ENCODE measurements around the gene KYAT1.

GRCh38 chr9:128923493-128923883 is 41.7 kb upstream of the KYAT1 start:
- TF ChIP-seq, protein P1, sequence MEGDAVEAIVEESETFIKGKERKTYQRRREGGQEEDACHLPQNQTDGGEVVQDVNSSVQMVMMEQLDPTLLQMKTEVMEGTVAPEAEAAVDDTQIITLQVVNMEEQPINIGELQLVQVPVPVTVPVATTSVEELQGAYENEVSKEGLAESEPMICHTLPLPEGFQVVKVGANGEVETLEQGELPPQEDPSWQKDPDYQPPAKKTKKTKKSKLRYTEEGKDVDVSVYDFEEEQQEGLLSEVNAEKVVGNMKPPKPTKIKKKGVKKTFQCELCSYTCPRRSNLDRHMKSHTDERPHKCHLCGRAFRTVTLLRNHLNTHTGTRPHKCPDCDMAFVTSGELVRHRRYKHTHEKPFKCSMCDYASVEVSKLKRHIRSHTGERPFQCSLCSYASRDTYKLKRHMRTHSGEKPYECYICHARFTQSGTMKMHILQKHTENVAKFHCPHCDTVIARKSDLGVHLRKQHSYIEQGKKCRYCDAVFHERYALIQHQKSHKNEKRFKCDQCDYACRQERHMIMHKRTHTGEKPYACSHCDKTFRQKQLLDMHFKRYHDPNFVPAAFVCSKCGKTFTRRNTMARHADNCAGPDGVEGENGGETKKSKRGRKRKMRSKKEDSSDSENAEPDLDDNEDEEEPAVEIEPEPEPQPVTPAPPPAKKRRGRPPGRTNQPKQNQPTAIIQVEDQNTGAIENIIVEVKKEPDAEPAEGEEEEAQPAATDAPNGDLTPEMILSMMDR (IDR thresholded peaks at IDR 0.05): no peak
- TF ChIP-seq, protein P2, sequence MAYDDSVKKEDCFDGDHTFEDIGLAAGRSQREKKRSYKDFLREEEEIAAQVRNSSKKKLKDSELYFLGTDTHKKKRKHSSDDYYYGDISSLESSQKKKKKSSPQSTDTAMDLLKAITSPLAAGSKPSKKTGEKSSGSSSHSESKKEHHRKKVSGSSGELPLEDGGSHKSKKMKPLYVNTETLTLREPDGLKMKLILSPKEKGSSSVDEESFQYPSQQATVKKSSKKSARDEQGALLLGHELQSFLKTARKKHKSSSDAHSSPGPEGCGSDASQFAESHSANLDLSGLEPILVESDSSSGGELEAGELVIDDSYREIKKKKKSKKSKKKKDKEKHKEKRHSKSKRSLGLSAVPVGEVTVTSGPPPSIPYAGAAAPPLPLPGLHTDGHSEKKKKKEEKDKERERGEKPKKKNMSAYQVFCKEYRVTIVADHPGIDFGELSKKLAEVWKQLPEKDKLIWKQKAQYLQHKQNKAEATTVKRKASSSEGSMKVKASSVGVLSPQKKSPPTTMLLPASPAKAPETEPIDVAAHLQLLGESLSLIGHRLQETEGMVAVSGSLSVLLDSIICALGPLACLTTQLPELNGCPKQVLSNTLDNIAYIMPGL (CRISPR knock-in tag; IDR thresholded peaks at IDR 0.05): no peak
- no peak for TF ChIP-seq TEAD1 (CRISPR knock-in tag; IDR thresholded peaks at IDR 0.05)
- TF ChIP-seq, protein P3, sequence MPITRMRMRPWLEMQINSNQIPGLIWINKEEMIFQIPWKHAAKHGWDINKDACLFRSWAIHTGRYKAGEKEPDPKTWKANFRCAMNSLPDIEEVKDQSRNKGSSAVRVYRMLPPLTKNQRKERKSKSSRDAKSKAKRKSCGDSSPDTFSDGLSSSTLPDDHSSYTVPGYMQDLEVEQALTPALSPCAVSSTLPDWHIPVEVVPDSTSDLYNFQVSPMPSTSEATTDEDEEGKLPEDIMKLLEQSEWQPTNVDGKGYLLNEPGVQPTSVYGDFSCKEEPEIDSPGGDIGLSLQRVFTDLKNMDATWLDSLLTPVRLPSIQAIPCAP (CRISPR knock-in tag; IDR thresholded peaks at IDR 0.05): no peak
